Neural progenitor cell (in vitro differentiated cells): Measurements from ENCODE around the gene RNF4.

ENCODE experiments used
- CTCF ChIP-seq: fragments of 200-600 bp; sonication (generic); IDR thresholded peaks from 2 replicates; pipeline ENCODE4 v1.5.1; 2017; ENCODE audit warnings: antibody characterized with exemption, mild to moderate bottlenecking
- EZH2phosphoT487 ChIP-seq: fragments of 200-600 bp; sonication (generic); IDR thresholded peaks from 2 replicates; pipeline ENCODE4 v1.6.1; 2017; ENCODE audit warnings: antibody characterized with exemption

DNA sequence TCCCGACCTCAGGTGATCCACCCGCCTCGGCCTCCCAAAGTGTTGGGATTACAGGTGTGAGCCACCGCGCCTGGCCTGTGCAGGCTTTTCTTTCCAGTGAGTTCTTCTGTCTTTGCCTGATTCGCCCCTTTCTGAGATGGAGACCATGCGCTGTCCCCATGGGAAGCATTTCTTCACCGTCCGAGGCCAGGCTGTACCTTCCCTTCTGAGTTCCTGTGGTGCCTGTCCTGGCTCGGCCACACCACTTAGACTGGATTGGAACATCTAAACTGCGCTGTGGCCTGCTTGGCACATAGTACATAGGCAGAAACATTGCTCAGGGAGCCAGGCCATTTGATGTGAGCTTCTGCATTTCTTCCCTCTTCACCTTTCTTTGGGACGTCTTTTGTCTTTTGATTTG lies 91.3 kb downstream of the RNF4 start:
- TF ChIP-seq EZH2phosphoT487 (no peak), CTCF (no peak)
